ENCODE results near the gene ADAM19. TPM values are rescaled to one million over a fixed set of nuclear protein-coding genes. Genes with fewer than 3 reads are reported as not detected.

ADAM19 gene
- total RNA-seq, 1 experiment from 2014 or later = 62.9 TPM

DNA sequence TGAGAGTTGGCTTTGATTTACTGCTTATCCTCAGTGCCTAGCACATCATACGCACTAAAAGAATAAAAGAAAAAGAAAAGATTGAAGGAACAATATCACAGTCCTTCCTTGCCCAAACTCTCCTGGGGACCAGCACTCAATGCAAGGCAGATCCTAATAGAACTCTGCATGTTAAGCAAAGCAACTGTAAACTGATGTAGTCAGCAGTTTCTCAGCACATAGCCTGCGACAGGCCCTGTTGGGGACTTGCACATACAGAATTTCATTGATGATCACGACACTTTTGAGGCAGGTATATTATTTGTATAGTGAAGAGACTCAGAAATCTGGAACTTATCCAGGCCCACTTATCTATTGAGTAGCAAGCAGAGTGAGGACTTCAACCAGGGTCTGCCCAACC is 100.1 kb downstream of the ADAM19 start:
- ChIA-PET CTCF (no interaction called here), POLR2A (no interaction called here)
- peaks cover 26% of the 10 kb centered on the region for H3K4me1 Mint-ChIP-seq (ENCODE audit: low read depth, unreplicated experiment)
- H3K4me1 ChIP-seq = peaks cover 12% of the 10 kb centered on the region
- no peak for DNase-seq
- no peak overlapping the region for H3K4me3 Mint-ChIP-seq (ENCODE audit: unreplicated experiment)
- intact Hi-C loops (cut with micrococcal nuclease; ENCODE audit: unreplicated experiment) = loop anchor here (5.0 kb wide), 1 partner anchor 328 kb away; no protein-coding TSS in a partner anchor
- BruUV-seq (replicated peaks) = no TSS peak
- H3K9me3 ChIP-seq = no peaks in the 10 kb centered on the region
- no peak overlapping the region for H3K27ac Mint-ChIP-seq (ENCODE audit: unreplicated experiment)
- peaks cover 15% of the 10 kb centered on the region for H3K36me3 Mint-ChIP-seq (ENCODE audit: insufficient read depth, unreplicated experiment)
- TF ChIP-seq, protein P1, sequence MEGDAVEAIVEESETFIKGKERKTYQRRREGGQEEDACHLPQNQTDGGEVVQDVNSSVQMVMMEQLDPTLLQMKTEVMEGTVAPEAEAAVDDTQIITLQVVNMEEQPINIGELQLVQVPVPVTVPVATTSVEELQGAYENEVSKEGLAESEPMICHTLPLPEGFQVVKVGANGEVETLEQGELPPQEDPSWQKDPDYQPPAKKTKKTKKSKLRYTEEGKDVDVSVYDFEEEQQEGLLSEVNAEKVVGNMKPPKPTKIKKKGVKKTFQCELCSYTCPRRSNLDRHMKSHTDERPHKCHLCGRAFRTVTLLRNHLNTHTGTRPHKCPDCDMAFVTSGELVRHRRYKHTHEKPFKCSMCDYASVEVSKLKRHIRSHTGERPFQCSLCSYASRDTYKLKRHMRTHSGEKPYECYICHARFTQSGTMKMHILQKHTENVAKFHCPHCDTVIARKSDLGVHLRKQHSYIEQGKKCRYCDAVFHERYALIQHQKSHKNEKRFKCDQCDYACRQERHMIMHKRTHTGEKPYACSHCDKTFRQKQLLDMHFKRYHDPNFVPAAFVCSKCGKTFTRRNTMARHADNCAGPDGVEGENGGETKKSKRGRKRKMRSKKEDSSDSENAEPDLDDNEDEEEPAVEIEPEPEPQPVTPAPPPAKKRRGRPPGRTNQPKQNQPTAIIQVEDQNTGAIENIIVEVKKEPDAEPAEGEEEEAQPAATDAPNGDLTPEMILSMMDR (IDR thresholded peaks at IDR 0.05; ENCODE audit: insufficient read depth in 1 of 2, low read depth in 1 of 2, low read length in 1 of 2, severe bottlenecking in 1 of 2, unreplicated experiment in 1 of 2) = no peak
- H3K36me3 ChIP-seq (ENCODE audit: control insufficient read depth, insufficient read depth, low read length) = no peaks in the 10 kb centered on the region
- H3K9me3 Mint-ChIP-seq (ENCODE audit: unreplicated experiment) = no peaks in the 10 kb centered on the region
- no peak overlapping the region for H3K4me3 ChIP-seq (ENCODE audit: low read depth, low read length)
- H3K27me3 Mint-ChIP-seq (ENCODE audit: insufficient read depth, unreplicated experiment) = no peaks in the 10 kb centered on the region
- no peaks in the 10 kb centered on the region for H3K27me3 ChIP-seq (replicated peaks; ENCODE audit: control insufficient read depth, insufficient read depth, low read length)

DNA sequence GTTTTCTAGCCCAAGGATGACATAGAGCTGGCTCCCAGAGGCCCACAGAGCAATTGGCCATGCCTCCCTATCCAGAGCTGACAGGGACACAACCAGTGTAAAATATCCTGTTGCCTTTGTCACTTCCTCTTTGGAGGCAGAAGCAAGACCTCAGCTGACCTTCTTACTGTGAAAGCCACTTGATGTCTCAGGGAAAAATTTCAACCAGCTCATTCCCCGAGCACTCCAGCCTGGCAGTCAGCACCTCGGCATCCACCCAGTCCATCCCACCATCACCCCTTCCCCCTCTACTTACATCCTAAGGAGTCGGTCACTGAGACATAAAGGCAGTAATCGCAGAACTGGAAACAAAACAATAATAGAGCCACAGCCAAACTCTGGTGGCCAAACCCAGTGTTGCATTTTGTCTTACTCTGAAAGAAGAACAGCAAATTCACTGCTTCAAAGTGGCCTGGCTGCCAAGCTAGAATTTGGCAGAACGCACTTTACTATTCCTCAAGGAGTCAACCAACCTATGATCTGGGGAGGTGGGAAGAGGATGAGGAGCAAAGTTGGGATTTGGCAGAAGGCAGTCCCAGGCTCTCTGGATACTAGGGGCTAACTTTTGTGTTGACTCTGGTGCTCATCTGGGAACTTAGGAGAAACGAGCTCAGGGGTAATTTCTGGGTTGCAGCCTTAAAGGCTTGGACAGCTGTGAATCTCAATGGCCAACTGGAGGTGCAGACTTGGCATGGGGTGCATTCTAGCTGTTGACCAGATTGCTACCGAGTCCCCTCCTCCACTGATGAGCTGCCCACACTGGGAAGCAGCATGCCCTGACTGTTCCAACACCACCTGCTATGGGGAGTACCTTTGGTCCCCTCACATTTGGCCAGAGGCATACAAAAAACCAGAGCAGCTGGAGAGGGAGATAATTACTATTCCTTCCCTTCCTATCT is 101.9 kb downstream of the ADAM19 start:
- Histone ChIP-seq H3K4me3 (ENCODE audit: low read depth, low read length) (no peak overlapping the region), H3K4me1 (peaks cover 12% of the 10 kb centered on the region), H3K27me3 (replicated peaks; ENCODE audit: control insufficient read depth, insufficient read depth, low read length) (no peaks in the 10 kb centered on the region), H3K36me3 (ENCODE audit: control insufficient read depth, insufficient read depth, low read length) (no peaks in the 10 kb centered on the region), H3K9me3 (no peaks in the 10 kb centered on the region)
- CTCF ChIA-PET = interaction anchor here (0.5 to 0.7 kb wide), 2 partner anchors 83 to 144 kb away, joined by 3 read pairs; no protein-coding TSS in a partner anchor
- Mint-ChIP-seq H3K4me3 (ENCODE audit: unreplicated experiment) (no peak overlapping the region), H3K36me3 (ENCODE audit: insufficient read depth, unreplicated experiment) (peaks cover 15% of the 10 kb centered on the region), H3K9me3 (ENCODE audit: unreplicated experiment) (no peaks in the 10 kb centered on the region), H3K4me1 (ENCODE audit: low read depth, unreplicated experiment) (peaks cover 18% of the 10 kb centered on the region), H3K27ac (ENCODE audit: unreplicated experiment) (peak overlapping the region; percentile 29), H3K27me3 (ENCODE audit: insufficient read depth, unreplicated experiment) (no peaks in the 10 kb centered on the region)
- POLR2A ChIA-PET = no interaction called here
- BruUV-seq (replicated peaks) = no TSS peak
- TF ChIP-seq, protein P1 (IDR thresholded peaks at IDR 0.05; ENCODE audit: insufficient read depth in 1 of 2, low read depth in 1 of 2, low read length in 1 of 2, severe bottlenecking in 1 of 2, unreplicated experiment in 1 of 2) = no peak
- no peak for DNase-seq
- intact Hi-C loops (cut with micrococcal nuclease; ENCODE audit: unreplicated experiment) = no loop called here

GRCh38 chr5:157471709-157472108 is 103.9 kb downstream of the ADAM19 start:
- Mint-ChIP-seq H3K36me3 (ENCODE audit: insufficient read depth, unreplicated experiment) (peaks cover 9% of the 10 kb centered on the region), H3K27ac (ENCODE audit: unreplicated experiment) (no peak overlapping the region), H3K27me3 (ENCODE audit: insufficient read depth, unreplicated experiment) (no peaks in the 10 kb centered on the region), H3K4me1 (ENCODE audit: low read depth, unreplicated experiment) (no peaks in the 10 kb centered on the region), H3K9me3 (ENCODE audit: unreplicated experiment) (no peaks in the 10 kb centered on the region), H3K4me3 (ENCODE audit: unreplicated experiment) (no peak overlapping the region)
- peak; percentile 48 to 58 for DNase-seq
- no peaks in the 10 kb centered on the region for H3K4me1 ChIP-seq
- no peak overlapping the region for H3K4me3 ChIP-seq (ENCODE audit: low read depth, low read length)
- H3K27me3 ChIP-seq (replicated peaks; ENCODE audit: control insufficient read depth, insufficient read depth, low read length) = no peaks in the 10 kb centered on the region
- TF ChIP-seq, protein P1 (IDR thresholded peaks at IDR 0.05; ENCODE audit: insufficient read depth in 1 of 2, low read depth in 1 of 2, low read length in 1 of 2, severe bottlenecking in 1 of 2, unreplicated experiment in 1 of 2) = peak; percentile 50 to 62
- ChIA-PET POLR2A (no interaction called here), CTCF (interaction anchor here (0.5 to 1.7 kb wide), 19 partner anchors 10 to 444 kb away, joined by 3 to 16 read pairs (median 4); partner anchors contain the start of gene NIPAL4)
- H3K9me3 ChIP-seq = no peaks in the 10 kb centered on the region
- intact Hi-C loops (cut with micrococcal nuclease; ENCODE audit: unreplicated experiment) = loop anchor here (1.0 kb wide), 2 partner anchors 40 to 143 kb away; no protein-coding TSS in a partner anchor
- no TSS peak for BruUV-seq (replicated peaks)
- no peaks in the 10 kb centered on the region for H3K36me3 ChIP-seq (ENCODE audit: control insufficient read depth, insufficient read depth, low read length)

Data from Caco-2 (cell line).